IPS DF 6.9 (cell line): Measurements from ENCODE around the gene MAML3.

Experiments
- DNase-seq: peaks from one replicate; pipeline ENCODE4 v3.0.0-alpha.2; 2013; ENCODE audit warnings: low read depth, low spot score
- H3K27ac ChIP-seq: one replicate; pipeline ENCODE4 v1.5.1; 2013; ENCODE audit warnings: low read length, control low read depth
- H3K27me3 ChIP-seq: 2 replicates; pipeline ENCODE4 v1.6.1; 2013; ENCODE audit warnings: mild to moderate bottlenecking, low read length; ENCODE audit not compliant: control insufficient read depth, insufficient read depth
- H3K36me3 ChIP-seq: 2 replicates; pipeline ENCODE4 v1.6.1; 2013; ENCODE audit warnings: low read length; ENCODE audit not compliant: control insufficient read depth, insufficient read depth
- H3K4me1 ChIP-seq: 2 replicates; pipeline ENCODE4 v1.6.1; 2013; ENCODE audit warnings: low read length; ENCODE audit not compliant: control insufficient read depth, insufficient read depth
- H3K4me3 ChIP-seq: 2 replicates; pipeline ENCODE4 v1.5.1; 2013; ENCODE audit warnings: mild to moderate bottlenecking, low read length
- H3K9me3 ChIP-seq: 2 replicates; pipeline ENCODE4 v1.6.1; 2013; ENCODE audit warnings: low read length, inconsistent platforms; ENCODE audit not compliant: control insufficient read depth, insufficient read depth
- WGBS: extraction: QIAGEN DNeasy Blood & Tissue Kit; methylation state at CpG from one replicate; pipeline ENCODE4 v1.1.7; 2013; ENCODE audit warnings: mixed read lengths, missing lambda C conversion rate; ENCODE audit not compliant: insufficient read length, insufficient coverage; 5-methylcytosine and 5-hydroxymethylcytosine counted together

MAML3 gene

DNA sequence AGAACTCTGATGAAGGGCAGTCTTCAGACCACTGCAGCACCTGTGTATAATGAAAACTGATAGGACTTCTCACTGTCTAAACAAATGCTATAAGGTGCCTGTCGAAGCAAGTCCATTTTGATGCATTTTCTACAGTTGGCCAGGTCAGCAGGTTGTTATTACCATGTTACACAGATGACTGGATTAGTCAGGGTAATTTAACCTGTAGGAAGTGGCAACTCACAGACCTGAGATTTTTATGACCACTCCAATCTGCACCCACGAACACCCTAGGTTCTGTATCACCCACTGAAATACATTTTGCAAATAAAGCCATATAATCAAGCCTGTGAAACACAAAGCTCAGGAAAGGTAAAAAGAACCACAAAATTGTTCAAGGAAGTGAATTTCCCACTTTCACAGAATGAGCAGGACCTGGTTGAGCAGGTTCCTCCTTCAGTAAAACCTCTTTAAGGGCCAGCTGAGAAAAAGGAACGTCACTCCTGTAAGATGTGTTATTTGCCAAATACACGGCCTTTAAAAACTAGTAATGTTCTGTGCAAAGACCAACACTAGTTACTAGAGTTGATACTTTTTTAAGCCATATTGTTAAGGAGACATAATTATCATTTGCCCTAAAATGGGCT lies 12.7 kb downstream of the MAML3 start:
- Histone ChIP-seq H3K27ac (no peak overlapping the region), H3K4me3 (no peak overlapping the region), H3K9me3 (no peaks in the 10 kb centered on the region), H3K4me1 (peaks cover 3% of the 10 kb centered on the region; the same call in 1 of the 2 replicates), H3K27me3 (no peaks in the 10 kb centered on the region), H3K36me3 (no peaks in the 10 kb centered on the region)
- DNase-seq: no peak
- WGBS: no CpG with 5 or more reads among the region's 4 CpGs

GRCh38 chr4:140140566-140140965 lies 13.4 kb downstream of the MAML3 start:
- no peak overlapping the region for H3K4me3 ChIP-seq
- peaks cover 3% of the 10 kb centered on the region; the same call in 1 of the 2 replicates for H3K4me1 ChIP-seq
- no peak for DNase-seq
- no CpG with 5 or more reads among the region's 3 CpGs for WGBS
- H3K9me3 ChIP-seq: no peaks in the 10 kb centered on the region
- H3K36me3 ChIP-seq: no peaks in the 10 kb centered on the region
- H3K27me3 ChIP-seq: no peaks in the 10 kb centered on the region
- no peak overlapping the region for H3K27ac ChIP-seq

DNA sequence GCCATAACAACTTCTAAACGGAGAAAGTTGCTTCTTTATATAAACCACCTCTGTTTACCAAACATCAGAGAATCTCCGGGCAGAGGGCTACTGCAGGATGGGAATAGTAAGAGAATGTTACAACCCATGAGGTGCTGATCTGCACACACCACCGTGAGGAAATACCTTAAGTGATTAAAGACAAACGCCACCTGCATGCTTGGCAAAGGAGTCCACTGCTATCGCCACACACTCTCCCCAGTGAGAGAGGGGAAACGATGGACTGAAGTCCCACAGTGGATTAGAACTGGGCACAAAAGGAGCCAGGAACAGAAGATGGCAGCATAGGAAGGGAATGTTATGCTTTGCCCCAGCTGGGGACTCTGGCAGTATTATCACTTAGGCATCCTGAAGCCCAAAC lies 15.6 kb downstream of the MAML3 start:
- H3K36me3 ChIP-seq: no peaks in the 10 kb centered on the region
- no peak overlapping the region for H3K27ac ChIP-seq
- WGBS: no CpG with 5 or more reads among the region's 6 CpGs
- no peaks in the 10 kb centered on the region for H3K9me3 ChIP-seq
- H3K4me1 ChIP-seq: peaks cover 1% of the 10 kb centered on the region; the same call in 1 of the 2 replicates
- DNase-seq: no peak
- H3K4me3 ChIP-seq: no peak overlapping the region
- no peaks in the 10 kb centered on the region for H3K27me3 ChIP-seq

GRCh38 chr4:140137671-140138070 lies 16.3 kb downstream of the MAML3 start:
- WGBS: no CpG with 5 or more reads among the region's 3 CpGs
- DNase-seq: no peak
- no peaks in the 10 kb centered on the region for H3K36me3 ChIP-seq
- H3K27ac ChIP-seq: no peak overlapping the region
- no peaks in the 10 kb centered on the region for H3K27me3 ChIP-seq
- H3K9me3 ChIP-seq: no peaks in the 10 kb centered on the region
- no peak overlapping the region for H3K4me3 ChIP-seq
- H3K4me1 ChIP-seq: peaks cover 1% of the 10 kb centered on the region; the same call in 1 of the 2 replicates

GRCh38 chr4:140136509-140136908 lies 17.5 kb downstream of the MAML3 start:
- Histone ChIP-seq H3K27ac (no peak overlapping the region), H3K4me3 (no peak overlapping the region), H3K9me3 (no peaks in the 10 kb centered on the region), H3K27me3 (no peaks in the 10 kb centered on the region), H3K4me1 (peaks cover 1% of the 10 kb centered on the region; the same call in 1 of the 2 replicates), H3K36me3 (no peaks in the 10 kb centered on the region)
- DNase-seq: no peak
- no CpG with 5 or more reads among the region's 4 CpGs for WGBS

DNA sequence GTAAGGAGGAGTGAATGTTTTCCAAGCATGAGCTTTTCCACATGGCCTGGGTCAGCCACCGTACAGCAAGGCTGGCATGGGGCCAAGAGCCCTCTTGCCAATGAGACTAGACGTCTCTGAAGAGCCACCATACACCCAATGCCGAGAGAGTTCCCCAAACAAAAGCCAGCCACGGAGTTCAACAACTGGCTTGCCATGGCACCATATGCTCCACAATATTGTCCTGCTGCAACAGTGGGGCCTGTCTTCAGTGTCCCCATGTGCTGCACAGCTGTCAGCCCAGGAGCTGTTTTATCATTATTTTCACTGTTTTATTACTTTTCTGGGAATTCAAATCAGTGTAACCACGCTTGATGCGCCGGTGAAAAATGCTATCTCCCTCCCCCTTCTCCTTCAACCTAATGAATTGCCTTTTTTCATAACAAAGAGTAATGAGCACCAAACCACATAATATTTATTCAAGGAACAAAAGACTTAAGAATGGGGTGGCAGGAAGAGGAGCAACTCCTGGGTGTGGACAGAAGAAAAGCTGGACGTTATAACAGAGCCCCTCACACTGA lies 18.4 kb downstream of the MAML3 start:
- Histone ChIP-seq H3K36me3 (no peaks in the 10 kb centered on the region), H3K27ac (no peak overlapping the region), H3K27me3 (no peaks in the 10 kb centered on the region), H3K9me3 (no peaks in the 10 kb centered on the region), H3K4me3 (no peak overlapping the region), H3K4me1 (peaks cover 1% of the 10 kb centered on the region; the same call in 1 of the 2 replicates)
- DNase-seq: no peak
- WGBS: no CpG with 5 or more reads among the region's 8 CpGs

GRCh38 chr4:140134746-140135425 lies 19.1 kb downstream of the MAML3 start:
- WGBS: no CpG with 5 or more reads among the region's 9 CpGs
- Histone ChIP-seq H3K27ac (no peak overlapping the region), H3K4me1 (peaks cover 1% of the 10 kb centered on the region; the same call in 1 of the 2 replicates), H3K36me3 (no peaks in the 10 kb centered on the region), H3K9me3 (no peaks in the 10 kb centered on the region), H3K4me3 (no peak overlapping the region), H3K27me3 (no peaks in the 10 kb centered on the region)
- no peak for DNase-seq

- Histone ChIP-seq H3K4me1 (peaks cover 1% of the 10 kb centered on the region; the same call in 1 of the 2 replicates), H3K4me3 (no peak overlapping the region), H3K9me3 (no peaks in the 10 kb centered on the region), H3K27me3 (no peaks in the 10 kb centered on the region), H3K36me3 (no peaks in the 10 kb centered on the region), H3K27ac (no peak overlapping the region)
- no CpG with 5 or more reads among the region's 3 CpGs for WGBS
- no peak for DNase-seq
These were observed 20.4 kb downstream of the MAML3 start for GRCh38 chr4:140133576-140133975.

DNA sequence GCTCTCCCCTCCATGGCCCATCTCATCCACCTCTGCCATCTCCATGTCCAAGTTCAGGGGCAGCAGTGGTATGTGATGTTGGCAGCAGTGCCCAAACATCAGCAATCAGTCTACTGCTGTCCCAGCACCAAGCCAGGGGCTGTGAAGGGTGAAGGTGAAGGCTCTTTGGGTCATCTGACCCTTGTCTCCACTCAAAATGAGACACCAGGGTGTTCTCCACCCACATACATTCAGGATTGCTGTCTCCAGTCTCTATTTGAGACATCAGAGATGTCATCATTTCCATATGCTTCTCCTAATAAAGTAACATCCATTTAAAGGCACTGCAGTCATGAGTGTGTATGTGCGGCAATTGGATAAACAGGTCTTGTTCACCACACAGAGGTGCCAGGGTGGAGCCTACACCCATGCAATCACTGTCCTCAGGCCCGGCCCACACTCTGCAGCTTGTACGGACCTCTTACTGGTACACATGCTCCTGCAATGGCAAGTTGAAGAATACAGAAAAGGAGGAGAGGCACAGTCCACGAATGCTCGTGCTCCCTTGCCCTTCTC lies 22.2 kb downstream of the MAML3 start:
- no peaks in the 10 kb centered on the region for H3K4me1 ChIP-seq
- H3K27me3 ChIP-seq: no peaks in the 10 kb centered on the region
- no peak for DNase-seq
- H3K36me3 ChIP-seq: no peaks in the 10 kb centered on the region
- H3K27ac ChIP-seq: no peak overlapping the region
- no CpG with 5 or more reads among the region's 5 CpGs for WGBS
- no peaks in the 10 kb centered on the region for H3K9me3 ChIP-seq
- no peak overlapping the region for H3K4me3 ChIP-seq

GRCh38 chr4:140130677-140131076 lies 23.3 kb downstream of the MAML3 start:
- WGBS: no CpG with 5 or more reads among the region's 2 CpGs
- Histone ChIP-seq H3K36me3 (no peaks in the 10 kb centered on the region), H3K9me3 (no peaks in the 10 kb centered on the region), H3K27ac (no peak overlapping the region), H3K27me3 (no peaks in the 10 kb centered on the region), H3K4me1 (0 out of 2 replicates have a peak, but pooled peaks cover 2% of the 10 kb centered on the region), H3K4me3 (no peak overlapping the region)
- no peak for DNase-seq
